ENCODE results near the gene ATXN1L.
"Not testable (repeated sequence)": the region's sequence is repeated elsewhere in the genome, so short reads cannot be mapped to it uniquely, and the experiment has no call there.

ATXN1L gene, protein sequence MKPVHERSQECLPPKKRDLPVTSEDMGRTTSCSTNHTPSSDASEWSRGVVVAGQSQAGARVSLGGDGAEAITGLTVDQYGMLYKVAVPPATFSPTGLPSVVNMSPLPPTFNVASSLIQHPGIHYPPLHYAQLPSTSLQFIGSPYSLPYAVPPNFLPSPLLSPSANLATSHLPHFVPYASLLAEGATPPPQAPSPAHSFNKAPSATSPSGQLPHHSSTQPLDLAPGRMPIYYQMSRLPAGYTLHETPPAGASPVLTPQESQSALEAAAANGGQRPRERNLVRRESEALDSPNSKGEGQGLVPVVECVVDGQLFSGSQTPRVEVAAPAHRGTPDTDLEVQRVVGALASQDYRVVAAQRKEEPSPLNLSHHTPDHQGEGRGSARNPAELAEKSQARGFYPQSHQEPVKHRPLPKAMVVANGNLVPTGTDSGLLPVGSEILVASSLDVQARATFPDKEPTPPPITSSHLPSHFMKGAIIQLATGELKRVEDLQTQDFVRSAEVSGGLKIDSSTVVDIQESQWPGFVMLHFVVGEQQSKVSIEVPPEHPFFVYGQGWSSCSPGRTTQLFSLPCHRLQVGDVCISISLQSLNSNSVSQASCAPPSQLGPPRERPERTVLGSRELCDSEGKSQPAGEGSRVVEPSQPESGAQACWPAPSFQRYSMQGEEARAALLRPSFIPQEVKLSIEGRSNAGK

DNA sequence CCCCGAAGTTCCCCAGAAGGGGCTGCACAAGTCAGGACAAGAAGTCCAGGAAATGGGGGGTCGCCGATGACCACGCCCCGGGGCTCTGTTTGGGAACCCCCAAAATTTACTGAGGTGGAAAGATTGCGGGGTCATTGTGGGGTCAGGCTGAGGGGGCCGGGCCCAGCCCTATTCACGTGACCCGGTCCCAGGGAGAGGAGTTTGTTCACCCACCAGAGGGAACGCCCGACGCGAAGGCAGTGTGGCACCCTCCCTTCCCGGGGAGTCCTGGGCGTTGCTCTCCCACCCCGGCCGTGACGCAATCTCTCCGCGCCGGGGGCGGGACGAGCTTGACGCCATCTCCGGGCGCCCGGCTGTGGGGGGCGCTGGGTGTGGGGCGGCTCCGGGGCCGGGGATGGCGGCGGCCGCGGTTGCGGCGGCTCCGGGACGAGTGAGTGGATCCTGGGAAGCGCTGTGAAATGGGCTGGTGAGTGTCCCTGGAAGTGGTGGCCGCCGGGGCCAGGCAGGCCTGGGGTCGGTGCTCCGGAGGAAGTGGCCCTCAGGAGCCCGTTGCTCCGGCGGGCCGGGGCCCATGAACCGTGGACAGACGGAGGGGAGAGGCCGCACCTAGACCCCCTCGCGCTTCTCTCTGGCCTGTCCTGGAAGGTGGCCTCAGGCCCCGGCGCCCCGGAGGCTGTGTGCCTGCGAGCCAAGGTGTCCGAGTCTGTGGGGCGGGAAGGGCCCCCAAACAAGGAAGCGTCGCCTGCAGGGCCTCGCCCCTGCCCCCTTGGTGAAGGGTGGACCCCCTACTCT lies at the start of gene ATXN1L:
ATXN1L (plus strand) TSS at position 338 of the 792 bp plus-strand sequence. CDS start 3,765 bp downstream, outside the sequence.
- peak; percentile 91 for DNase-seq

GRCh38 chr16:71796501-71797097 lies 49.2 kb upstream of the ATXN1L start:
- no peak for DNase-seq

DNA sequence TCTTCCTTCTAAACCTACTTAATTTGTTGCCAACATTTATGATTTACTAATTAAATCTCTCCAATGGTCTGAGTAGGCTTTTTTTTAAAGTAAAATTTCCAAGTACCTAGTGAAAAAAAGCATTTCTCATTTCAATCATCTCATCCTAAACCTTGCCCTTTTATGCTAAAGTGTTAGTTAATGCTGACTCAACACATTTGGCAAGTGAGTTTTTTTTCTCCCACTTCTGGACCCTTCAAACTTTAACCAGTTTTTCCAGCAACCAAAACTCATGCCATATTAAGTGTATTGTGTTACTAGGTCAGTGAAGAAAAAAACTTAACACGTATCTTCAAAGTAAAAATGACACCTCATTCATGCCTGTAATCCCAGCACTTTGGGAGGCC lies 42.5 kb upstream of the ATXN1L start:
- no peak for DNase-seq

DNA sequence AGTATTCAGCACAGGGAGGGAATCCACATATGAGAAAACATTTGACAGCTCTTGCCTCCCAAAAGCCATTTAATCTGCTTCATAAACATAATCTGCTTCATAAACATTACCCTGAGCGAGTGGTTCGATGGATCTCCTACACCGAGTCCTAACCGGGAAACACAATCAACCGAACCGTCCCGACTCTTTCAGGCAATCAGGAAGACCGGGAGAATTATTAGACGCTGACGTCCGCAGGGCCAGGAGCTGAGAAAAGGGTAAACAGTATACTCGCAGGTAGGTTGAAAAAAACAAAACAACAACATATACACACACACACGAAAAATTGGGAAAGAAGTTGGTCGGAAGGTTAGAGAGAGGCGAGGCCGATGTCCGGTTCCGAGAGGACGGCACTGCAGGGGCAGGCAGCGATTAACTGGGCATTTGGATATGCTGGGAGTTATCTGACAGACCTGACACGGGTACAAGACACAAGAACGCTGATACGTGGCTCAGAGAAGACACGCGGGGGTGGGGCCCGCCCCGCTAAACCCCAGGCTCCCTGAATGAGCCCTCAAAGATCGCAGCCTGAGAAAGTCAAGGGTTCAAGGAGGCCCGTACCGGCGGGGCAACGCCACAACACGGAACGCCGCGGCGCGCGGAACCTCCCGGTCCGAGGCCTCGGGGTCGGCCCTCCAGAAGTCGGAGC lies 37.7 kb upstream of the ATXN1L start:
- DNase-seq: peak; percentile 38

DNA sequence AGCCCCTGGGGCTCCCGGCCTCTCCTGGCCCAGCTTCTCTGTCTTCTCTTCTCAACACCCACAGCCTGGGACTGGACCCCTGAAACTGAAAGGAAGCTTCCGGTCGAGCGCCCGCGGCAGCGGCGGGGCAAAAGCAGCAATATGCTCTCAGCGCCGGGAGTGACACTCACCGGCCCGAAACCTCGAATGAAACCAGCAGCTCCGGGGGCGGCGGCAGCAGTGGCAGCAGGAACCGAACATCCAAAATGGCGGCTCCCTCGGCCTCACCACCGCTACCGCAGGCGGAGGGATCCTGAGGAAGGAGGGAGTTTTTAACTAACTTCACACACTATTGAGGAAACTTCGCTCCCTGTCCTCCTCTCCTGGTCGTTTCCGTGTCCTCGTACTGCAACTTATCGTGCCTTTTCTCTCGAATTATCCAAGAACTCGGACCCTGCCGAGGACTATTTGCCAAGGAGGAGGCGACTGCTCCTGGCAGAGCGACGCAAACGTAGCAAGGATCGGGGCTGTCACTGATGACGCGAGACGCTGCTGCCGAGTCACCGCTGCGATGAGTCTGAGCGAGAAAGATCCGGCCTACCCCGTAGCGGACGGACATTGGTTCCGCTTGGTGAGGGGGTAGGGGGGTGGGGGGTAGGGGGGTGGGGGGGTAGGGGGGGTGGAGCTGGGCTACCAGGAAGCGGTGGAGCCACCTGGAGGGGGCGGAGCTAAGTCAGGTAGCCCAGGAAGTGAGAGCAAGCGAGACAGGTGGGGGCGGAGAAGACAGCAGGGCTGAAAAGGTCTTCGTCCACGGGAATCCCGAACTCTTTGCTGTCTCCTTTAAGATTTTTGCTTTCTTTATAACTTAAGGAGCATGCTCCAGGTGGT lies 37.0 kb upstream of the ATXN1L start, which contains the start of gene AP1G1:
AP1G1 (minus strand) TSS at position 242 of the 867 bp plus-strand sequence. CDS start 19,355 bp downstream, outside the sequence.
- peak; percentile 97 for DNase-seq

- not testable (repeated sequence) for DNase-seq
These were observed 35.6 kb upstream of the ATXN1L start for GRCh38 chr16:71810155-71810530.

DNA sequence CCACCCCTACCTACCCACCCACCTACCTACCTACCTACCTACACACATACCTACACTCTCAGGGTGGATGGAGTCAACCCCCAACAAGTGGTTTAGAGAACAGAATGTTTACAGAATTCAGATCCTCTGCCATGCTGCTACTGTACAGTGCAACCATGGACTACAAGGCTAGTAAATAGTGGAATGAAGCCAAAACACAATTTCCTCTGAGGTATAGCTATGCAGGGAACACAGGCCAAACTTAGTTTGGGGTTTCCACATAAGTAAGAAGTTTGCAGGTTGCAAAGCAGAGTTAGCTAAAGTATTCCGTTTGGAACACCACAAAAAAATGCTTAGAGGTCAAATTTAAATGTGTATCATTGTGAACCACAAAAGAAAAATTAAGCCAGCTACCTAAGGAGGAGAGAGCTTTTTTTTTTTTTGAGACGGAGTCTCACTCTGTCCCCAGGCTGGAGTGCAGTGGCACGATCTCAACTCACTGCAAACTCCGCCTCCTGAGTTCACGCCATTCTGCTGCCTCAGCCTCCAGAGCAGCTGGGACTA lies 34.4 kb upstream of the ATXN1L start:
- DNase-seq: no peak

DNA sequence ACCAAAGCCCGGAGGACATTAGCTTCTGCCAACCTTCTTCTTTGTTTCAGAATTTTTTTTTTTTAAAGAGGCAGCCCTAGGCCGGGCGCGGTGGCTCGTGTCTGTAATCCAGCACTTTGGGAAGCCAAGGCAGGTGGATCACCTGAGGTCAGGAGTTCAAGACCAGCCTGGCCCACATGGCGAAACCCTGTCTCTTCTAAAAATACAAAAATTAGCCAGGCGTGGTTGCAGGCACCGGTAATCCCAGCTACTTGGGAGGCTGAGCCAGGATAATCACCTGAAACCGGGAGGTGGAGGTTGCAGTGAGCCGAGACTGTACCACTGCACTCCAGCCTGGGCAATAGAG lies 28.6 kb upstream of the ATXN1L start:
- not testable (repeated sequence) for DNase-seq

GRCh38 chr16:71826533-71827017 lies 19.2 kb upstream of the ATXN1L start:
- no peak for DNase-seq

GRCh38 chr16:71830359-71830758 lies 15.4 kb upstream of the ATXN1L start:
- DNase-seq: no peak

DNA sequence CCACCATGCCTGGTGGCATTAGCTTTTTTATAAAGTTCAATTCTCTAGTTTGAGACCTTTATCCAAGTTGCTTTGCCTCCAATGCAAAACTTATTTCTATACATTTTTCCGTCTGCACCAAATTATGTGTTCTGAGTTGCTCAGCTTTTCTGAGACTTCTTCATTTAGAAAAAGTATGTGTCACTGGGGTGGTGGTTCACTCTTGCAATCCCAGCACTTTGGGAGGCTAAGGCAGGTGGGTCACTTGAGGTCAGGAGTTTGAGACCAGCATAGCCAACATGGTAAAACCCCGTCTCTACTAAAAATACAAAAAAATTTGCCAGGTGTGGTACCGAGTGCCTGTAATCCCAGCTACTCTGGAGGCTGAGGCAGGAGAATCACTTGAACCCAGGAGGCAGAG lies 14.1 kb upstream of the ATXN1L start:
- DNase-seq: not testable (repeated sequence)

- not testable (repeated sequence) for DNase-seq
These were observed 13.7 kb upstream of the ATXN1L start for GRCh38 chr16:71832112-71832511.

DNA sequence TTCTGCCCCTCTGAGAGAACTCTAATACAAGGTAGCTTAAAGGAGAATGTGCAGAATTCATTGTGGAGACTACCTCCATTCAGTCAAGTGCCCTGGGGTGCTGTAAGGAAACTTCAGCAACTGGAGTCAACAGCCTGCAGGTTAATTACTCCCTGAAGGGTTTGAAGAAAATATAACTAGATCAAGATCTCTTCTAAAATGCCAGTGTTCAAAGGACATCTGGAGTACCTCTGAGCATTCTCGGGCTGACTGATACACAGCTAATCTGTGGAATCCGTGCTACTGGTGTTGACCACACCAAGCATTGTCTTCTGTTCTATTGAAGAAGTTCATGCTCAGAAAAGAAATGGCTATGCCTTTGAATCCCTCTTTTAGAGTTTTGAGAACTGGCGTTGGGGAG lies 11.5 kb upstream of the ATXN1L start:
- DNase-seq: no peak

DNA sequence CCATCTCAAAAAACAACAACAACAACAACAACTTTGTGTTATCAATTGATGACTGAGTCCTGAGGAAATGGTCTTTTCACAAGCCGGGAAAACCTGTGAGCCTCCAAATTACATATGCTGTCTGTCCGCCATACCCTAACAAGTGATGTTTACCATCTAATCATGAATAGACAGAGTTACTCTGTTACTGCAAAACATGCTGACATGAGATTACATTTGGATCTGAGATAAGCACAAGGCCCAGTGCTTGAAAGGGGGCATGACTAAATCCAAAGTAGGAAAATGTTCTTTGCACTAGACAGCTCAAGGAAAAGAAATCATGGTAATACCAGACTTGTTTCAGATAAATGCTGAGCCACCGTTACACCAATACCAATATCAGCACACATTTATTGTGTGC lies 8.6 kb upstream of the ATXN1L start:
- DNase-seq: no peak

DNA sequence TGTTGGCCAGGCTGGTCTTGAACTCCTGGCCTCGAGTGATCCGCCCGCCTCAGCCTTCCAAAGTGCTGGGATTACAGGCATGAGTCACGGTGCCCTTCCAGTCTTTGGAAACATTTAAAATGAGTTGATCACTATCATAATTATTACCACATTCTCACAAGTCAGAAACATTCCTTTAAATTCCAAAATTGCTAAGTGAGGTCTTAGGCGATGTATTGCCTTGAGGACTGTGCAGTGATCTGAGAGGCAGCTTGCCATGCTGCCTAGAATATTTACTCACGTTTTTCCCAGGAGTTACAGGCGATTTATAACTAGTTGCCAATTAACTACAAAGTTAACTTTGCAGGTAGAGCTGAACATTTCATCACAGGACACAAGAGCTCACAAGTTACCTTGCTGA lies 5.7 kb upstream of the ATXN1L start:
- no peak for DNase-seq

DNA sequence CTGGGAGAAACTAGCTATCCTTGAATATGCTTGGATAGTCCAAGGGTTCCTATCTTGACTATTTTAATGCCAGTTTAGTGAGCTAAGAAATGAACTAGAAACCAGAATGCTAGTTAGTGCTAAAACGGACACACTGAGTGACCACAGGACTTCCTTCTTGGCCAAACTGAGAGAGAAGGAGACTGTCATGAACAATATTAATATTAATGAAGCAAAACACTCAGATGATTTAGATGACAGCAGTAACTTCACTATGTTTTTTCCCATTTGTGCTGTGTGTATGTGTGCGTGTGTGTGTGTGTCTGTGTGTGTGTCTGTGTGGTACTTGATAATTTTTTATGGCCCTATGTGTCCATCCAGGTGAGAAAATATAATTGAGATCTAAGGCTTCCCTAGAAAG lies 2.2 kb upstream of the ATXN1L start:
- DNase-seq: no peak

DNA sequence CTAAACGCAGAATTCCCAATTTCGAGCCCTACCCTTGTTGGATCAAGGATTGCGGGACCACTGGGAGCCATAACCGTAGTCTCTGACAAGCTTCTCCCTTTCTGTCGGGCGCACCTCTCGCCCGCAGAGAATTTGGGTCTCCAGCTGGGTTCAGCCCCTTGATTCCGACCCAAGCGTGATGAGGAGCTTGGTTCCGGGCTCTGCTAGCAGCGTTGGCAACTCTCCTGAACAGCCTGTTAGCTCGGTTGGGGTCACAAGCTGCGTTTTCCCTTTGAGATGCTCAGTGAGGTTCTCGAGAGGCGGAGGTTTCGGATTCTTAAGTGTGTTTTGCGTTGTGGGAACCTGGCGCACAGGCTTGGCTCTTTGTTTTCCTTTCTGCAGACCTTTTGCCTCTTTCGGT lies 655 bp downstream of the ATXN1L start:
- no peak for DNase-seq

DNA sequence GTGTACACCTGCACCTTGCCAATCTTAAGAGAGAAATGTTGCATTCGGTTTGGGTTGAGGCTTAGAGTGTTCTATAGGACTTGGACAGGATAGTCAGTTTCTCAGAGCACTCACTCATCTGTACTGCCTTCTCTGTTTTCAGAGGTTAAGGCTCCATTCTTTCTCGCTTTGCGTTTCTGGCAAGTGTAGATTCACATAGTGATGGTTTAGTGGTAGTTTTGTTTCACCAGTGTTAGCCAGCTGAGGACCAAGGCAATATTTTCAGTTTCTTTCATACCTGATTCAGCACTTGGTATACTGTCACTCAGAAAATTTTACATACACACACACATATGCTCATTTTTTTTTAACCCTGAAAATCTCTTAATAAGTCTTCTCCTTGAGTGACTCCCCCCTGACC lies 1.3 kb downstream of the ATXN1L start:
- no peak for DNase-seq

- DNase-seq: no peak
These were observed 2.8 kb downstream of the ATXN1L start for GRCh38 chr16:71848622-71849021.

DNA sequence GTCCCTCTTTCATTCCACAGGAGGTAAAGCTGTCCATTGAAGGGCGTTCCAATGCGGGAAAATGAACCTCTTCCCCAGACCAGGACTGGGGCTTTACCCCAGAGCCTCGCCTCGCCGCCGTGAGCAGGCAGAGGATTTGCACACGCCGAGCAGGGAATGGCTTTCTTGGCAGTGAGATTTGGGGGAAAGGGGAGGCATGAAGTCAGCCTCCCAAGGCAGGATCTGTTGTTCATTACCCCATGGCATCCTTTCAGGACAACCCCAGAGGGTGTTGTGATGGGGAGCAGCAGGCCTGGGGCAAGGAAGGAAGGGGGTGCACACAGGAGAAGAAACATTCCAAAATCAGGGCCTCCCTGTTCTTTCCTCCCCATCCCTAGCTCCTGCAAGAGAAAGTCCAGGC lies 6.0 kb downstream of the ATXN1L start:
- DNase-seq: no peak

- no peak for DNase-seq
These were observed 6.4 kb downstream of the ATXN1L start for GRCh38 chr16:71852158-71852557.

Data from NCI-H82 (cell line).